GM13976 (cell line): ENCODE measurements around the gene GJC3.

Experiments used
- DNase-seq: peaks from one replicate; pipeline ENCODE4 v3.0.0; 2012; ENCODE audit warnings: low spot score
- in situ Hi-C: fragments of 300-500 bp; cut with MboI; formaldehyde crosslinking; loops from one replicate; pipeline ENCODE4 v1.12.0; 2022; ENCODE audit warnings: low sequenced_read_pairs, mixed read lengths, inconsistent platforms; ENCODE audit not compliant: unreplicated experiment
- TF ChIP-seq, protein P1 (sequence below): IDR thresholded peaks from 2 replicates; pipeline ENCODE4 v1.5.1; 2012; ENCODE audit warnings: borderline replicate concordance, mild to moderate bottlenecking; ENCODE audit not compliant: insufficient read depth; ENCODE audit errors: extremely low read depth, missing control alignments, control extremely low read depth

GJC3 gene

DNA sequence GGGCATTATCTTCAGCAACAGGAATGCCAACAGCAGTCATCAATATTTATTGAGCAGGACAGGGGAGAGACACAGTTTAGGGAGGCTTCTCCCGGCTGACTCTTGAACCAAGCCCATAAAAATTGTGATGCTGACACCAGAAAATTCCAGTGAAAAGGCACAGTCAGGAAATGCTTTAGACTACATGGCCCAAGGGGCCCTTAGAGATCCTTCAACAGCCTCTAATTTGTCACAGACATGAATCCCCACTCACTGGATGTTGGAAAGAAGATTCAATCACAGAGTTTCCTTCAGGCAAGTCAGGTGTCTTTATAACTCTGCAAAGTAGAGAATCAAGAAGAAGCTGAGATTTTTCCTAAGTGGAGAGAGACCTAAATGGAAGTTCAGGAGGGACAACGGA is 1.2 kb downstream of the GJC3 start:
- TF ChIP-seq, protein P1, sequence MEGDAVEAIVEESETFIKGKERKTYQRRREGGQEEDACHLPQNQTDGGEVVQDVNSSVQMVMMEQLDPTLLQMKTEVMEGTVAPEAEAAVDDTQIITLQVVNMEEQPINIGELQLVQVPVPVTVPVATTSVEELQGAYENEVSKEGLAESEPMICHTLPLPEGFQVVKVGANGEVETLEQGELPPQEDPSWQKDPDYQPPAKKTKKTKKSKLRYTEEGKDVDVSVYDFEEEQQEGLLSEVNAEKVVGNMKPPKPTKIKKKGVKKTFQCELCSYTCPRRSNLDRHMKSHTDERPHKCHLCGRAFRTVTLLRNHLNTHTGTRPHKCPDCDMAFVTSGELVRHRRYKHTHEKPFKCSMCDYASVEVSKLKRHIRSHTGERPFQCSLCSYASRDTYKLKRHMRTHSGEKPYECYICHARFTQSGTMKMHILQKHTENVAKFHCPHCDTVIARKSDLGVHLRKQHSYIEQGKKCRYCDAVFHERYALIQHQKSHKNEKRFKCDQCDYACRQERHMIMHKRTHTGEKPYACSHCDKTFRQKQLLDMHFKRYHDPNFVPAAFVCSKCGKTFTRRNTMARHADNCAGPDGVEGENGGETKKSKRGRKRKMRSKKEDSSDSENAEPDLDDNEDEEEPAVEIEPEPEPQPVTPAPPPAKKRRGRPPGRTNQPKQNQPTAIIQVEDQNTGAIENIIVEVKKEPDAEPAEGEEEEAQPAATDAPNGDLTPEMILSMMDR = no peak
- in situ Hi-C loops = no loop called here
- no peak for DNase-seq

DNA sequence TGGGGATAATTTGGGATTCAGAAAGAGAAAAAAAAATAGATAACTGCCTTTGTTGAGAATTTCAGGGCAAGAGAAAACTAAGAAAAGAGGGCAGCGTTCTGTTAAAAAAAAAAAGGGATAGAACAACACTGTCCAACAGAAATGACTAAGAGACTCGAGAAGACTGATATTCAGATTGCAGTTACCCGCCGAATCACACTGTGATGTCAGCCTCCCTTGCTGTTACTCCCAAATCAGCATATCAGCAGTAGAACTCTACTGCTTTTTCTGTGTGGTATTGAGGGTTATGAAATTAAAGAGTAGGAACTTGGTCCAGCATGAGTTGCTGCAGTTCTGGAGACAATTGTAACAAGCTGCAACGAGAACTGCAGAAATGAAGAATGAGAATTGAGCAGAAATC is 1.9 kb downstream of the GJC3 start:
- TF ChIP-seq, protein P1 = no peak
- in situ Hi-C loops = no loop called here
- DNase-seq = no peak

DNA sequence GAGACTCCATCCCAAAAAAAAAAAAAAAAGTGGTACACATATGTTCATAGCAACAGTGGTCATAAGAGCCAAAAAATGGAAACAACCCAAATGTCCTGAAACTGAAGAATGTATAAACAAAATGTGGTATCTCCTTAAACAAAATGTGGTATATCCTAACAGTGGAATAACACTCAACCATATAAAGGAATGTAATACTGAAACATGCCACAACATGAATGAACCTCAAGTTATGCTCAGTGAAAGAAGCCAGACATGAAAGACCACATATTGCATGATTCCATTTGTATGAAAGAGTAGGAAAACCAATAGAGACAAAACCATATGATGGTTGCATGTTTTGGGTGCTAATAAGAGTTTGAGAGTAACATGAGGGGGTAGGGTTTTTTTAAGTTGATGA is 3.1 kb downstream of the GJC3 start:
- TF ChIP-seq, protein P1 = no peak
- in situ Hi-C loops = no loop called here
- DNase-seq = no peak

DNA sequence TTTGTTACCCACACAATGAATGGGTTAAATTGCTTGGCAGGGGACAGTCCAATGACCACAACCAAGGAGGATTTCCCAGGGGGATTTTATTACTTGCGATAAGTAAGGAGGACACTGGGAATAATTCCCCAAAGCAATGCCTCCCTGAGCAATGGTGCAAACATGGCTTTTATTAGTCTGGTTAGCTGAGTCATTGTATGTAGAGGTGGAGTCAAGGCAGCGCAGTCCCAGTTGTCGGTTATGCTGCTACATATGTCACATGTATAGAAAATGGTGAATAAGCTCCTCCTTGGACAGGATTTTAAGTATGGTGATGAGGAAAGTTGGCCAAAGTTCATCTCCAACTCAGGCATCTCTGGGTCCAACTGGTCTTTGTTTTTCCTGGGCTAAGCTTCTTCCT is 6.2 kb downstream of the GJC3 start:
- in situ Hi-C loops = no loop called here
- TF ChIP-seq, protein P1 = no peak
- DNase-seq = no peak

DNA sequence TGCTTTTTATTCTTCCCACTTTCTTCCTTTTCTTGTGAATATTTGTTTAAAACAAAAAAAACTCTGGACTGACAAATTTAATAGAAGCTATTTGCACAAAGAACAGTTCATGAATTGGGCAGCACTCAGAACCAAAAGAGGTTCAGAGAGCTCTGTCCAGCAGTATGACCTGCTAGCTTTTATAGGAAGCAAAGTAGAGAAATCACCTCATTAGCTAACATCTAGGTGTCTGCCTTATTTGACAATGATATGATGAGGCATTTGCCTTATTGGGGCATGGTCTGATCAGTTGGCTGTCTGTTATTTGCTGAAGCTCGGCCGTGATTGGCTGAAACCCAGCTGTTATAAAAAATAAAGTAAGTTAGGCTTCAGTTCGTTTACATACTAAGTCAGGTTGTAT is 9.3 kb downstream of the GJC3 start:
- TF ChIP-seq, protein P1 = no peak
- no peak for DNase-seq
- in situ Hi-C loops = no loop called here

DNA sequence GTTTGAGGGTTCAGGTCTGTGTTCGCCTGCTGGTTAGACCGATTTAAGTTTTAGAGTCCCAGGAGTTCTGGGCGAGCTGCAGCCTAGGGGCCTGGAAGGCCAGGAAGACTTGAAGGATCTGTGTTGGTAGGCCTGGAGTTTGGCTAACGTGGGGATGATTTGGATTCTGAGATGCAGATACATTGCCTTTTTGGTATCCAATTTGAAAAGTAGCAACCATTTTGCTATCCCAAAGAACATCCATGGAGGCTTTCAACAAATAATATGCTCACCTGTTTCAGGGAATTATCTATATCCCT is 9.7 kb downstream of the GJC3 start:
- DNase-seq = no peak
- in situ Hi-C loops = loop anchor here (10.0 kb wide), 1 partner anchor 65 kb away; no protein-coding TSS in a partner anchor
- TF ChIP-seq, protein P1 = no peak
